Suppressor macrophage treated with lipopolysaccharide for 4 hours (primary cell): ENCODE data around the gene LTB4R.

Source experiments
- DNase-seq: peaks from one replicate; pipeline ENCODE4 v3.0.0-alpha.2; 2020

LTB4R gene

GRCh38 chr14:24304019-24304387 is 7.3 kb upstream of the LTB4R start:
- DNase-seq, result no peak

GRCh38 chr14:24307156-24307574 is 4.1 kb upstream of the LTB4R start:
- no peak for DNase-seq

- DNase-seq, result peak; percentile 86
Observed at GRCh38 chr14:24307575-24308341, 3.5 kb upstream of the LTB4R start, which contains the start of gene CIDEB. CIDEB (minus strand) TSS chr14:24307977; CDS start chr14:24307858, 119 bp downstream.

GRCh38 chr14:24308342-24309124 is 2.8 kb upstream of the LTB4R start:
- DNase-seq, result no peak

- no peak for DNase-seq
Observed at GRCh38 chr14:24309538-24310264, 1.6 kb upstream of the LTB4R start, which contains the start of gene LTB4R2. LTB4R2 (plus strand) TSS chr14:24310140; CDS start chr14:24310665, 525 bp downstream.

GRCh38 chr14:24310265-24310645 is 1.0 kb upstream of the LTB4R start:
- DNase-seq, result no peak

- peak; percentile 84 for DNase-seq
Observed at GRCh38 chr14:24311837-24312615, 724 bp downstream of the LTB4R start.

- peak; percentile 86 for DNase-seq
Observed at GRCh38 chr14:24312736-24313507, 1.6 kb downstream of the LTB4R start.

GRCh38 chr14:24313913-24314312 is 2.6 kb downstream of the LTB4R start:
- DNase-seq, result no peak

- no peak for DNase-seq
Observed at GRCh38 chr14:24314377-24315193, 3.3 kb downstream of the LTB4R start.

GRCh38 chr14:24315243-24315806 is 4.0 kb downstream of the LTB4R start:
- DNase-seq, result no peak

GRCh38 chr14:24315807-24316596 is 4.7 kb downstream of the LTB4R start:
- no peak for DNase-seq

GRCh38 chr14:24316597-24316950 is 5.3 kb downstream of the LTB4R start:
- no peak for DNase-seq

GRCh38 chr14:24317141-24317928 is 6.0 kb downstream of the LTB4R start:
- no peak for DNase-seq

- DNase-seq, result no peak
Observed at GRCh38 chr14:24321212-24321975, 10.1 kb downstream of the LTB4R start.

- no peak for DNase-seq
Observed at GRCh38 chr14:24322672-24323071, 11.4 kb downstream of the LTB4R start.

GRCh38 chr14:24323341-24323740 is 12.0 kb downstream of the LTB4R start:
- no peak for DNase-seq

GRCh38 chr14:24324024-24324423 is 12.7 kb downstream of the LTB4R start:
- DNase-seq, result no peak
